Effector memory CD4-positive, alpha-beta T cell (primary cell): ENCODE results near the gene MAML2.
A peak's percentile ranks its signal among the peaks of the same experiment; 100 is the strongest.

Experiments
- DNase-seq, 3 donors: peaks; one replicate each; pipeline ENCODE4 v3.0.0-alpha.2; 2020
- H3K27ac ChIP-seq: 2 replicates; pipeline ENCODE4 v1.7.0; 2013; ENCODE audit warnings: mild to moderate bottlenecking, low read length, moderate library complexity; ENCODE audit not compliant: insufficient read depth, poor library complexity, severe bottlenecking
- H3K27me3 ChIP-seq: replicated peaks from 2 replicates; pipeline ENCODE4 v1.7.0; 2013; ENCODE audit warnings: mild to moderate bottlenecking, low read length; ENCODE audit not compliant: insufficient read depth, control insufficient read depth, poor library complexity, severe bottlenecking
- H3K36me3 ChIP-seq: 2 replicates; pipeline ENCODE4 v1.7.0; 2013; ENCODE audit warnings: mild to moderate bottlenecking, low read length, moderate library complexity; ENCODE audit not compliant: control insufficient read depth, insufficient read depth
- H3K4me1 ChIP-seq: 2 replicates; pipeline ENCODE4 v1.7.0; 2013; ENCODE audit warnings: low read length, mild to moderate bottlenecking; ENCODE audit not compliant: control insufficient read depth, insufficient read depth, poor library complexity, severe bottlenecking
- H3K4me3 ChIP-seq: 2 replicates; pipeline ENCODE4 v1.7.0; 2013; ENCODE audit warnings: low read length, low read depth, mild to moderate bottlenecking; ENCODE audit not compliant: insufficient read depth, poor library complexity, severe bottlenecking
- H3K9me3 ChIP-seq: 2 replicates; pipeline ENCODE4 v1.7.0; 2013; ENCODE audit warnings: mild to moderate bottlenecking, low read length, moderate library complexity; ENCODE audit not compliant: control insufficient read depth

The MAML2 gene

GRCh38 chr11:96019810-96020747 lies 322.9 kb downstream of the MAML2 start:
- Histone ChIP-seq H3K4me1 (peaks cover 19% of the 10 kb centered on the region), H3K27me3 (no peaks in the 10 kb centered on the region), H3K36me3 (no peaks in the 10 kb centered on the region), H3K4me3 (no peak overlapping the region), H3K27ac (no peak overlapping the region), H3K9me3 (no peaks in the 10 kb centered on the region)
- no peak for DNase-seq

DNA sequence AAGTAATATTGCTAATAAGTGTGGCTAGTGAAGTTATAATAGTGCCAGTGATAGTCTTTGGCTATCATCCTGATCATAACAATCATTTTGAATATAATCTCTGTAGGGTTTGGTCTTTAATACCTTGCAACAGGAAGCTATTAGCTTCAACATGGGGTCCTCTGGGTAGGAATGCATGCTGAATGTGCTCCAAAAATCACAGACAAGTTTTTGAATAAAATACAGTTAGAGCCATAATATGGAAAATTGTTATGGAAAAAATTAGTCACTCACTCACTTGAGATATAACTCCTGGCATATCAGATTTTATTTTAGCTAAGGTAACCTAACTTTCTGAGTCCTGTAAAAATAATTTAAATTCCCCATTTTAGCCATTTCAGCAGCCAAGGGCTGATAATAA lies 323.7 kb downstream of the MAML2 start:
- peaks cover 27% of the 10 kb centered on the region for H3K4me1 ChIP-seq
- no peak overlapping the region for H3K4me3 ChIP-seq

DNA sequence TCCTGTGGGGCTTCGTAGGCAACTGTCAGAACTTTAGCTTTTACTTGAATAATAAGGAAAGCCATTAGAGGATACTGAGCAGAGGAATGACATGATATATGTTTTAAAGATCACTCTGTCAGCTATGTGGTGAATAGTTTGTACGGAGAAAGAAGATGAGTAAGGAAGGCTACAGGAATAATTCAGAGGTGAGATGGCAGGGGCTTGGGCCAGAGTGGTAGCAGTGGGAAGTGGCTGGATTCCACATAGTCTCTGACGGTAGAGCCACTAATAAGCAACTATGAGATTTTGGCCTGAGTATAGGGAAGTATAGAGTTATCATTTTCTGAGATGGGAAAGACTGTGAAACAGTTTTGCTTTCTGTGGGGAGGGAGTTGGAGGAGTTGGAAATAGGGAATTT lies 325.1 kb downstream of the MAML2 start:
- H3K4me1 ChIP-seq: peaks cover 41% of the 10 kb centered on the region
- no peaks in the 10 kb centered on the region for H3K27me3 ChIP-seq
- no peaks in the 10 kb centered on the region for H3K36me3 ChIP-seq
- H3K9me3 ChIP-seq: no peaks in the 10 kb centered on the region
- H3K27ac ChIP-seq: no peak overlapping the region
- no peak overlapping the region for H3K4me3 ChIP-seq
- no peak for DNase-seq

More for the DNA sequence above, 323.7 kb downstream of the MAML2 start:
- Histone ChIP-seq H3K27ac (no peak overlapping the region), H3K36me3 (no peaks in the 10 kb centered on the region), H3K27me3 (no peaks in the 10 kb centered on the region), H3K9me3 (no peaks in the 10 kb centered on the region)
- DNase-seq: no peak

- Histone ChIP-seq H3K36me3 (no peaks in the 10 kb centered on the region), H3K4me3 (no peak overlapping the region), H3K9me3 (no peaks in the 10 kb centered on the region), H3K4me1 (peaks cover 47% of the 10 kb centered on the region), H3K27me3 (no peaks in the 10 kb centered on the region), H3K27ac (no peak overlapping the region)
- DNase-seq: no peak
Observed at GRCh38 chr11:96016978-96017502, 326.0 kb downstream of the MAML2 start.

DNA sequence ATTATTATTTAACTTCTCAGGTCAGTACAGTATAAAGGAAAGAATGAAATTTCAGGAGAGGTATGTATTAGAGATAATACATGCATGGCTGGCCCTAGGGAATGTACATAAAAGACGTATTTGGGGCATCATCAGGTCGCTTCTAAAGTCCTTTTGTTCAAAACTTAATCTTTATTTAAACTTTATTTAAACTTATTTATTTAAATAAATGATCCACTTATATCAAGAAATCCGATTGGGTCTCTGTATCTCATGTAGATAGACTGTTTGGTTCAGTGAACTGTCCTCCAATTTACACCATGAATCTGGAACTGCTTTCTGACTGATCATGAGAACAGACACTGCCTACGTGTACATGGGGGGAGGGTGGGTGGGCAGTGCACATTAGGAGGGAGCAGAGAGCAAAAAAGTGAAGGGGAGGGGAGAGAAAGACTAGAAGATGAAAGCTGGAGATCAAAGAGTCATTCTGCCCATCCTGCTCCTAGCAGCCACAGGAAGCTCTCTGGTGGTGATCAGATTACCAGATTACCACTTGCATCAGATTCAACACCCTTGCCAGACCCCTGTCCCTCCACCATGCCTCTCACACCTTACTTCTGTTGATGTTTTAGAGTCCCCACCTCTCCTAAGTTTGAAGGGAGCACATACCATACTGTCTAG lies 327.0 kb downstream of the MAML2 start:
- Histone ChIP-seq H3K9me3 (no peaks in the 10 kb centered on the region), H3K27ac (peak overlapping the region; percentile 48), H3K27me3 (no peaks in the 10 kb centered on the region), H3K36me3 (no peaks in the 10 kb centered on the region), H3K4me1 (peaks cover 44% of the 10 kb centered on the region), H3K4me3 (no peak overlapping the region)
- DNase-seq: peak in 2 of 3 donors; percentile 12 to 37

DNA sequence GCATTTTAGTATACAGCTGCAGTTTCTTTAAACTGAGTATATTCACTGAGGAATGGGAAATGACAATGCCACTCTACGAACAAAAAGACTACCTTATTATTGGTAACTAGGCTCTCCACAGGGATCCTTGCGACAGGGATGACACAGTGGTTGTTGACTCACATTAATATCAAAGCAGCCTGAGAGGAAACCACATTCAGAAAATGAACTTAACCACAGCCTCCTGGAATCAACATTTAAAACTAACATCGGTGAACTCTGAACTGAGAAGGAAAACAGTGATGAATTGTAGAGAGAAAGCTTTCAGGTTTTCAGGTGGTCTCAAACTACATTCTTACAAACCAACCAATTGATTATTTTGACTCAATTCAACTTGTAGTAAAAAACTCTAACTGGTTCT lies 328.8 kb downstream of the MAML2 start:
- Histone ChIP-seq H3K36me3 (no peaks in the 10 kb centered on the region), H3K4me3 (peak overlapping the region; percentile 31), H3K27ac (peak overlapping the region; percentile 70), H3K27me3 (no peaks in the 10 kb centered on the region), H3K9me3 (no peaks in the 10 kb centered on the region), H3K4me1 (peaks cover 43% of the 10 kb centered on the region)
- DNase-seq: peak; percentile 8 to 41 (median 10)

DNA sequence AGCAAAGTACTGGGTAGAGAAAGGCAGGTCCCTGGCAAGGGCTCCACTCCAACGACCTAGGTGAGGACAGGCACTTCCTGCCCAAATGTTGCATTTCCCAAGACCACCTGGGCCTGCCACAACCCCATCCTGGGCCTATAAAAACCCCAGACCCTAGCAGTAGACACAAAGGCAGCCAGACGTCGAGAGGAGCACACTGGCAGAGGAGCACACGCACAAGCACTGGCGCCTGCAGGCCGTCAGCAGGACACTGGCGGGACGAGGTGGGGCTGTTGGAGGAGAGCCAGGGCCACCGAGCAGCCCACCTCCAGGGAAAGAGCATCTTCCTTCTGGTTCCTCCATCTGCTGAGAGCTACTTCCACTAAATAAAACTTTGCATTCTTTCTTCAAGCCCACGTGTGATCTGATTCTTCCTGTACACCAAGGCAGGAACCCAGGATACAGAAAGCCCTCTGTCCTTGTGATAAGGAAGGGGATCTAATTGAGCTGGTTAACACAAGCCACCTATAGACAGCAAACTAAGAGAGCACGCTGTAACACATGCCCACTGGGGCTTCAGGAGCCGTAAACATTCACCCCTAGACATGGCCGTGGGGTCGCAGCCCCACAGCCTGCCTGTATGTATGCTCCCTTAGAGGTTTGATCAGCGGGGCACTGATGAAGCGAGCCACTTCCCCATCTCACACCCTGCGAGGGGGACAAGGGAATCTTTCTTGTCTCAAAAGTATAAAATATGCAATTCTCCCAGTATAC lies 329.4 kb downstream of the MAML2 start:
- Histone ChIP-seq H3K27ac (peak overlapping the region; percentile 70), H3K36me3 (no peaks in the 10 kb centered on the region), H3K4me3 (peak overlapping the region; percentile 31), H3K4me1 (peaks cover 43% of the 10 kb centered on the region), H3K27me3 (no peaks in the 10 kb centered on the region), H3K9me3 (no peaks in the 10 kb centered on the region)
- DNase-seq: no peak

DNA sequence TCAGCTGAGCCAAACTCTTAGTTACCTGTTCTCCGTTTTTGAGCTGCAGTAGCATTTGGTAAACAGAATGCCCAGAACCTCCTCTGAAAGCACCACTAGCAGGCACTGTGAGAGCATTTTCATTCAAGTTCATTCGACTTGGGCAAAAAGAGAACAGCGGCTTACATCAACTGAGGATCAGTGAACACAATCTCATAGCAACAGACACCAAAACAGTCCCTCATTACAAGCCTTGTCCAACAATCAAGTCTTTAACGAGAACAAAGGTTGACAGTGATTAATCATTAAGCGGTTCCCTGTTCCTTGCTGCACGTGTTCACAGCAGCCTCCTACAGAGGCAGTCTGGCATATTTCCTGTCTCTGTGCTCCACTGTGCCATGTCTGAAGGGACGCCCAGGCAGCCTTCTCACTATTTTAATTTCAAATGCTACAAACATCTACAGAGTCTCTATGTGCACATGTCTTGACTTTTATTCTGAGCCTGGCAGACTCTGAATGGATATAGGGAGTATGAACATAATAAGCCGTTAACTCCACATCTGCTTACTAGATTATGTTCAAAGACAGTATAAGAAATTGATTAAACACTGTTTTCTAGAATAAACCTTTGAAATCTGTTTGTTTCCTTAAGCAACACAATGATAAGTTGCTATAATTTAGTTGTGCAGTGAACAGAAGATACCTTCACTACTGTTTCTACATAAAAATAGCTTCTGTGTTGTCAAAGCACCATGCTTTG lies 330.7 kb downstream of the MAML2 start:
- H3K27me3 ChIP-seq: no peaks in the 10 kb centered on the region
- H3K36me3 ChIP-seq: no peaks in the 10 kb centered on the region
- peak; percentile 12 to 64 (median 13) for DNase-seq
- peaks cover 43% of the 10 kb centered on the region for H3K4me1 ChIP-seq
- no peaks in the 10 kb centered on the region for H3K9me3 ChIP-seq
- peak overlapping the region; percentile 70 for H3K27ac ChIP-seq
- no peak overlapping the region for H3K4me3 ChIP-seq

DNA sequence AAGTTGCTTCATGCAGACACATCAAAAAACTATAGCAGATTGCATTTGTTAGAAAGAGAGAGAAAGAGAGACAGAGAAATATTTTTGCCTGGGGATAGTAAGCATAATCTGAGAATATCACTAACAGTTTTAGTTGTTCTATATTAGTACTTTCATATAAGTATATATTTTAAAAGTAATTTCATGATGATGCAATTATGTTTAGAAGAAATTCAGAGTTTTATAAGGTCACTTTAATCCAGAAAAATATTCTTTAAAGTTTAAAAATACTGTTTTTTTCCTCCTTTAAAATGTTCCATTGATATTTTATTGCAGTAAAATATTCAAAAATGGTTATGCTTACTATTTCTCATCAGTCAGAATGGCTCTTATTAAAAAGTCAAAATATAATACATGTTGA lies 332.3 kb downstream of the MAML2 start:
- no peaks in the 10 kb centered on the region for H3K36me3 ChIP-seq
- no peaks in the 10 kb centered on the region for H3K27me3 ChIP-seq
- H3K27ac ChIP-seq: no peak overlapping the region
- H3K9me3 ChIP-seq: no peaks in the 10 kb centered on the region
- H3K4me3 ChIP-seq: no peak overlapping the region
- DNase-seq: no peak
- H3K4me1 ChIP-seq: peaks cover 34% of the 10 kb centered on the region
